Activated naive CD8-positive, alpha-beta T cell treated with anti-CD3 and anti-CD28 coated beads, Interleukin-2, amount 50 U/mL, for 16 hours (primary cell): ENCODE results near the gene OPHN1.
"Not testable (repeated sequence)": the region's sequence is repeated elsewhere in the genome, so short reads cannot be mapped to it uniquely, and the experiment has no call there.

Source experiments
- DNase-seq: peaks from one replicate; pipeline ENCODE4 v3.0.0-alpha.2; 2020; ENCODE audit warnings: low read depth, low spot score

The OPHN1 gene

DNA sequence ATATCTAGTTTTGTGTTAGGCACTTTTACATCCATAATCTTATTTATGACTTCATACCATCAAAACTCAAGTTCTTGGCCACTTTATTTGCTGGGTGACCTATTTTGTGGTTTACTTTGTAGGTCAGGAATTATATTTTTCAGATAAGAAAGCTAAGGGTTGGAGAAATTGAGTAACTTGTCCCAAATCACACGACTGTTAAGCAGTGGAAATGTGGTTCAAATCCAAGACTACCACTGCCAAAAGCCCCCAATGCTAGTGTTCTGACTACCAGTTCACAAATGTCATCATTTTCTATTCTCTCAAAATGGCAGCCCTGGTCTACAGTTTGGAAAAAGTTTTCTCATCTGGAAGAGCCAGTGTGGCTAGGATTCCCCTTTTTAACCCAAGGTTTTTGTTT, 74.6 kb downstream of the OPHN1 start:
- DNase-seq, result no peak

DNA sequence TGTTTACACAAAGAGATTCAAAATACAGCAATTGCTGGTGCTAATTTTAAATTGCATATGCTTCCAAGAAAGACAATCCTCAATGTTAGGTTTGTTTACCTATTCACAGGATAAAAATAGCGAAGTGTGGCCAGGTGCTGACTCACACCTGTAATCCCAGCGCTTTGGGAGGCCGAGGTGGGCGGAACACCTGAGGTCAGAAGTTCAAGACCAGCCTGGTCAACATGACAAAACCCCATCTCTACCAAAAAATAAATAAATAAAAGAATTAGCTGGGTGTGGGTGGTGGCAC, 77.7 kb downstream of the OPHN1 start:
- no peak for DNase-seq

DNA sequence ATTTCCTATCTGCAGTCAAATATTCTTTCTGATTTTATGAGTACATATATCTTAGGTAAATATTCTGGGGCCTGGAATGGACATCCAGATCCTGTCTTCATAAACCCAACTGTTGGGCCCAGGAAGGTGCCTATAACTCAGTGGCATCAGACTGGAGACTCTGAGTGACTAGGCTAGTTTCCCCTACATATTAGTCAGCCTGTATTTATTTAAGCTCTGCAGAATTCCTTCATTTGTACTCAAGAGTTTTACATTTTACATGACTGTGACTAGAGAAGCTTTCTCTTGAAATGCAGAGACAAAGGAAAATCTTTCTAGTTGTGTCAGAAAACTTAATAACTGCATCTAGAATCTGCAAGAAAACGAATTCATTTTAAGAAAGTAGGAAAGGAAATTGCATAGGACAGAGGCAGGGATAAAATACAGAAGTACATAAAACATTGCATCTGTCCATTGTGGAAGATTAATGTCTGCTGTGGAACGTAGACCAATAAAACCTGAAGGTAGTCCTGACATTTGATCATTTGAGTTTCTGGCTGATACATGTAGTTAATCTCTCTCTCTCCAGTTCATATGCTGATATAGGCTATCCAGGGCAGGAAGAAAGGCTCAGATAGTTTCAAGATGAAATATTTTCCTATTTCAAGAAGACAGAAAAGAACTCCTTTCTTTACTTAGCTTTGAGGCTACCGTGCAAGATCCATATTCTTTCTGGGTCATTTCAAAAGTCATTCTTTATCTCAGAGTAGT, 78.2 kb downstream of the OPHN1 start:
- no peak for DNase-seq

DNA sequence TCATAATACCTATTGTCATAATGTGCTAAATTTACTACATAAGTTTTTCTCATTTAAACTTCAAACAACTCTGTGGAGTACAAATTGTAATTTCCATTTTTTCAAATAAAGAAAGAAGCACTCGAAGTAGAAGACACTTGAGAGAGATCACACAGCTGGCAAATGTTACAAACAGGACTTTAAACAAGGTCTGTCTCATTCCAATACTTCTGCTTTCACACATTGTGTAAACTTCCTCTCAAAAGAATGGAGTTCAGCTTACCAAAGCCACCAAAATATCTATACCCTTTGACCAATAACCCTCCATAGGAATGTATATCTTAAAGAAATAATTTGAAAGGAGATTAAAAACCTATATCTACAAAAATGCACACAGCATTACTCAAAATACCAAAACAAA, 88.3 kb downstream of the OPHN1 start:
- DNase-seq, result no peak

DNA sequence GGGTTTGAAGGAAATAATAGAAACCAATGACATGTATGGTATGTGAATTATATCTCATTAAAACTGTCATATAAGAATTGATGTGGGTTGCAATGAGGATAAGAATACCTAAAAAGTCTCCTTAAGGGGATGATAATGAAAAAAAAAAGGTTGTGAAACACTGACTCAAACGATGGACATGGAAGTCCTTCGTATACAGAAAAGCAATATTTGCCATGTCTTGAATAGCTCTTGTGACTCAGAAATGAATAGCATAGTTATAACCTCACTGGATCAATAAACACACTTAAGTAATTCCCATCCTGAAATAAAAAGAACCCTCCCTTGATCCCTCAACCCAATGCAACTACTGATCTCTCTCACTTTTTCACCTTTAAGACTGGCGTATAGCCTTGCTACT, 89.7 kb downstream of the OPHN1 start:
- DNase-seq, result no peak

DNA sequence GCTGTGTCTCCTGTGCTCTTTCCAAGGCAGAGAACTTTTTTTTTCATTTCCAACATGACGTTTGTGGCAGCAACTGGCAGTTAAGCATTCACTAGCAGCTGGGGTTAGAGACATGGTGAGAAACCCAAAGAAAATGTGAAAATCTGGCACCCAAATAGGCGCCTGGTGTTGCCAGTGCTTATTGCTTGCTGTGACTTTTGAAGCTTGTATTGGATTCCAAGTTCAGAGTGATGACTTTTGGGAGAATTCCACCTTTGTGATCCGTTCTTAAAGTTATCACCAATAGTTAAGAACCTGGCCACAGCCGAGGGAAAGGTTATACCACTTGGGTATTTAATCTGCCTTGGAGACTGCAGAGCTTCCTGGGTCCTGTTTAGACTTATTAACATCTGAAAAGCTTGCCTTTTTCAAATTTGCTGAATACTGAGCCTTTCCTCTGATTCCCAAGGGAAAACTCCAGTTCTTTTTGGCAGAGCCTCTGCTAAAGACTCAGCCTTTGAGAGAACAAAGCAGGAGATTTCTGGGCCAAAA, 101.0 kb downstream of the OPHN1 start:
- DNase-seq, result no peak

DNA sequence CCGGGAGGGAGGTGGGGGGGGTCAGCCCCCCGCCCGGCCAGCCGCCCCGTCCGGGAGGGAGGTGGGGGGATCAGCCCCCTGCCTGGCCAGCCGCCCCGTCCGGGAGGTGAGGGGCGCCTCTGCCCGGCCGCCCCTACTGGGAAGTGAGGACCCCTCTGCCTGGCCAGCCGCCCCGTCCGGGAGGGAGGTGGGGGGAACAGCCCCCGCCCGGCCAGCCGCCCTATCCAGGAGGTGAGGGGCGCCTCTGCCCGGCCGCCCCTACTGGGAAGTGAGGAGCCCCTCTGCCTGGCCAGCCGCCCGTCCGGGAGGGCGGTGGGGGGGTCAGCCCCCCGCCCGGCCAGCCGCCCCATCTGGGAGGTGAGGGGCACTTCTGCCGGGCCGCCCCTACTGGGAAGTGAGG, 106.5 kb downstream of the OPHN1 start:
- DNase-seq, result not testable (repeated sequence)

DNA sequence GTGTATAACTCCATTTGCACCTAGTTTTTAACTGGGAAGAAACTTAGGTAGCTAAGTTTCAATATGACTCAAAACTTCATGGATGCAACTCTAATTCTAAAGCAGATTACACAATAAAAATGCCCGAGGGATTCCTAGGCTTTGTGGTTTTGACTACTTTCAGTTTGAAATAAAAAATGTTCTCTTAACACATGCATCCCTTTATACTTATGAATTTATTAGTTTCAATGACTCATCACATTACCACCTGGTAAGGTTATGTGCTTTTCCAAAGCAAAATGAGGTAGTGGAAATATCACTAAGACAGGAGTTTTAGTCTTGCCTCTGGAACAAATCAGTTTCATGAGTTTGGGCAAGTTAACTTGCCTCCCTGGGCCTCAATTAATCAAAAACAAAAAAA, 125.5 kb downstream of the OPHN1 start:
- DNase-seq, result no peak

DNA sequence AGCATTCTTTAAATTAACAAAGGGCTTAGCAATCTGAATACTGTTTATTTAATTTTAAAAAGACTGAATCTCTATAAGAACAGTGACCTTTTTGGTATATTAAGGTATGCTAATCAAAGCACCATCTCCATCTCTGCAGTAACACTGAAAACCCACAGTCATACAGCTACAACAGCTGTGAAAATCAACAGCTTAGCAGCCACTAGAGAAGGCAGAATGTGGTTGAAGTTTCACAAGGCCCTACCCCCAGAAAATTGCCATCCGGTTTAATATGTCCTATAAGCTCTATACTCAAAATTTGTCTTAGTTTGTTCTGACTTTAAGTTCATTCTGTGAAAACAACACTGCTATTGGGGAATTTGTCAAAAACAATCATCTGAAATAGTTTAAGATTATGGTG, 128.7 kb downstream of the OPHN1 start:
- no peak for DNase-seq

DNA sequence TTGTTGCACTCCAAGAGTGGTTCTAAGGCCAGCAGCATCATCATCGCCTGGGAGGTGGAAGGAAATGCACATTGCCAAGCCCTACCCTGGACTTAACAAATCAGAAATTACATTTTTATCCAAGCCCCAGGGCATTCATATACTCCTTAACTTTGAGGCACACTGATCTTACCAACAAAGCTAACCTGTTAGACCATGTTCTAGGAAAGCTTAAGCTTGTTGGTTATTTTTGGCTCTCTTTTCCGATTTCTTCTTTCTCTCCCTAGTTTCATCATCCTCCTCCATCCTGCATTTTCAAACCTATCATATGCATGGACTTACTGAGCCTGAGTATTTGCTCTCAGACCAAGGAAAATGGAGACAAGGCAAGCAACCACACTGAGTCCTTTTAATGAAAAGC, 133.4 kb downstream of the OPHN1 start:
- no peak for DNase-seq

DNA sequence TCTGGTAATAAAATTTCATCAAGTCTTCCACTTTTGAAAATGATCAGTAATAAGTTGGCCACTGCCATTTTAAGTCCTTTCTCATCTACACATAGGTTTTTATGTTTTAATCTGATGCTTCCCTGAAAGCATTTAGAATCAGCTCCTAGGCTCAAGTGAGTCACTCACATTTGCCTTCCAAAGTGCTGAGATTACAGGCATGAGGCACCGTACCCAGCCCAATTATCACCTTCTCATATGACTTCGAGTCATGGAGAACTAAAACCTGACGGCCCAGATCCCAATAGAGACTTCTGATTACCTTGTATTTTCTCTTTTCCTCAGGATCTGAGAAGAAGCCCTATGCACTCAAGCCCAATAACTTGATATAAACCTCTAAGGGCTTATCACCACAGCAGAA, 140.8 kb downstream of the OPHN1 start:
- no peak for DNase-seq

DNA sequence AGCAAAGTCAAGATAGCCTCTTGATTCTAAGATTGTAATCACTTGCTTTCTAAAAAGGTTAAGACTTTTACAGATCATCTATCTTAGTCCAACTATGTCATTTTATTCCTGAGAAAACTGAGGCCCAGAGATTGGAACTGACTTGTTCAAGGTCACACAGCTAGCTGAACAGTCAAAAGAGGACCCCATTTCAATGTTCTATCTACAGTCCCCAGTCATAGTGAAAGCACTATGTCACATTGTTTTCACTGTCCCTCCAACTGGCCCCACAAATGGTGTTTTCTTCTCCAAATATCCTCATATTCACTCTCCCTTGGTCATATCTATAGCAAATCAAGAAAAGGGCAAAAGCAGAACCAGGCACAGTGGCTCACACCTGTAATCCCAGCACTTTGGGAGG, 145.2 kb downstream of the OPHN1 start:
- no peak for DNase-seq

DNA sequence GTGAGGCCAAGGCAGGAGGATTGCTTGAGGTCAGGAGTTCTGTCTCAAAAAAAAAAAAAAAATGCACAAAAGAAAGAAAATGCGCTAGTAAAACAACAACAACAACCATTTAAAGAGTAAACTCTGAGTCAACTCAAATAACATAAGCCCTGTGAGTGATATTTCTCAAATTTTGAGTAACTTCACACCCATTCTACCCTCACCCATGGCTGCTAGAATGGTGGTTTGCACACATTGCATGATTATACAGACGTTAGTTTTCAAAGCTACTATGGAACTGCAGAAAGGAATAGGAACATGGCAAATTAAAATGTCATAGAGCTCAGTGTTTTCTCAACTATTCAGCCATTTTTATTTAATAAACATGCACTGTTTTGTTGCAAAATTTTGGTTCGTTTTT, 145.9 kb downstream of the OPHN1 start:
- no peak for DNase-seq

DNA sequence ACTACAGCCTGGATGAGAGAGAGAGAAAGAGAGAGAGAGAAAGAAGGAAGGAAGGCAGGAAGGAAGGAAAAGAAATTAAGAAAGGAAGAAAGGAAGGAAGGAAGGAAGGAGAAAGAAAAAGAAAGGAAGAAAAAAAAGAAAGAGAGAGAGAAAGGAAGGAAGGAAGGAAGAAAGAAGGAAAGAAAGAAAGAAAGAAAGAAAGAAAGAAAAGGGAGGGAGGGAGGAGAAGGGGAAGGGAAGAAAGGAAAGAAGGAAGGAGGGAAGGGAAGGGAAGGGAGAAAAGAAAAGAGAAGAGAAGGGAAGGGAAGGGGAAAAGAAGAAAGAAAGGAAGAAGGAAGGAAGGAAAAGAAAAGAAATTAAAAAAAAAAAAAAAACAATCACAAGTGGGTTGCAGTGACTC, 146.3 kb downstream of the OPHN1 start:
- DNase-seq, result no peak

DNA sequence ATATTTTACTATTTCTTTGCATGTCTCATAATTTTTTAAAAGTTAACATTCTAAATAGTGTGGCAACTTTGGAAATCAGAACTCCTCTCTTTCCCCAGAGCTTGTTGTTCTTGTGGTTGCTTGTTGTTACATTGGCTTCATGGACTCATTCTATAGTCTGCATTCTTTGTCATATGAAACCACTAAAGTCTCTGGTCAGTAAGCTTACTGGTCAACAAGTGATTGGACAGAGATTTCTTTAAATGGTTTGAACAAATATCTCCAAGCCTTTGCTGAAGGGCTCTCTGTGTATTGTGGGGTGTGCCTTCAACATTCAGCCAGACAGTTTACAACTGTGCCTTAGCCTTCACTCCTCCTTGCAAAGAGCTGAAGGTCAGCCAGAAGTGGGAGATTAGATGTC, 147.2 kb downstream of the OPHN1 start:
- DNase-seq, result no peak

DNA sequence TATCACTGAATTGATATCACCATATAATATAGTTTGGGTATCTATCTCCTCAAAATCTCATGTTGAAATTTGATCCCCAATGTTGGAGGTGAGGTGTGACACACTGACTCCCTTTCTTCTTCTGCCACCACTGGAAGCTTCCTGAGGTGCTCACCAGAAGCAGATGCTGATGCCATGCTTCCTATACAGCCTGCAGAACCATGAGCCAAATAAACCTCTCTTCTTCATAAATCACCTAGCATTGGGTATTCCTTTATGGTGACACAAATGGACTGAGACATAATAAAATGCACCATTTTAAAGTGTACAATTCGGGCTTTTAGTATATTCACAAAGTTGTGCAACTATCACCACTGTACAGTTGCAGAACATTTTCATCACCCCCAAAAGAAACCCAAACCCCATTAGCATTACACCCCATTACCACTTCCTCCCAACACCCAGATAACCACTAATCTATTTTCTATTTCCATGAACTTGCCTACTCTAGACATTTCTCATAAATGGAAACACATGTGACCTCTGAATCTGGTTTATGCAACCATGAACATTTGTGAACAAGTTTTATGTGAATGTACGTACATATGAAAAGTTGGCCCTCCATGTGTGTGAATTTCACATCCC, 148.9 kb downstream of the OPHN1 start:
- DNase-seq, result no peak

DNA sequence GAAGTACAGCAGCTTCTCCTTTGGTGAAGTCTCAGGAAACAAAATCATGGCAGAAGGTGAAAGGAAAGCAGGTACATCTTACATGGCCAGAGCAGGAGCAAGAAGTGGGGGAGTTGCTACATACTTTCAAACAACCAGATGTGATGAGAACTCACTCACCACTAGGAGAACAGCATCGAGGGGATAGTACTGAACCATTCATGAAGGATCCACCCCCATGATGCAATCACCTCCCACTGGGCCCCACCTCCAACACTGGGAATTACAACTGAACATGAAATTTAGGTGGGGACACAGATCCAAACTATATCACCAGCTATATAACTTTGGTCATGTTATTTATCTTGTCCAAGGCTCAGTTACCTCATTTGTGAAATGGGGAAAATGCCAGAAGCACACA, 159.4 kb downstream of the OPHN1 start:
- no peak for DNase-seq

DNA sequence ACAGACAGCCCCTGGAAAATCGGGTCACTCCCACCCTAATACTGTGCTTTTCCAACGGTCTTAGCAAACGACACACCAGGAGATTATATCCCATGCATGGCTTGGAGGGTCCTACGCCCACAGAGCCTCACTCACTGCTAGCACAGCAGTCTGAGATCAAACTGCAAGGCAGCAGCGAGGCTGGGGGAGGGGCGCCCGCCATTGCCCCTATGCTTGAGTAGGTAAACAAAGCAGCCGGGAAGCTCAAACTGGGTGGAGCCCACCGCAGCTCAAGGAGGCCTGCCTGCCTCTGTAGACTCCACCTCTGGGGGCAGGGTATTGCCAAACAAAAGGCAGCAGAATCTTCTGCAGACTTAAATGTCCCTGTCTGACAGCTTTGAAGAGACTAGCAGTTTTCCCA, 168.5 kb downstream of the OPHN1 start:
- not testable (repeated sequence) for DNase-seq

DNA sequence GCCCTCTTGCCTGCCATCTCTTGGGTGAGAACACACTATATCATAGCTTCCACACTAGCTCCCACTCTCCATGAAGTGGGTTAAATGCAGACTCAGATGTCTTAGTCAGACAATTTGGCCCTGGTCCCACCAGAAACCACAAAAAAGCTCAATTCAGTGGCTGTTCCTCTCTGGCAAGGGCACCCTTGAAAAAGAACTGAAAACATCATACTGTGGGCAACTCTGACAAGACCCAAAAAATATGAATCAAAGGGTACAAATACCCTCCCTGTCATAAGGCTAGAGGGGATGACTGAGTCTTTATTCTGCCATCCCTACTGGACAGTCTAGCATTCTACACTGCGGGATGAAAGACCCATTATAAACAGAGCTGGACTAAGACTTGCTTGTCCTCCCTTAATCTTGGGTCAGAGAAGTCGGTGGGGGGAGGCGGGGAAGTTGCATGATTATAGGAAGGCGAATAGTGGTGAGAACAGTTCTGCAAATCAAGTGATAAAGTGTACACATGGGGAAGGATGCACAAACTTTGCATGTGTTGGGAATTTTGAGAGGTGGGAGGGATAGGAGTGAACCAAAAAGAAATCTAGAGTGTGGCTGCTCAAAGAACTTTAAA, 172.1 kb downstream of the OPHN1 start:
- no peak for DNase-seq

DNA sequence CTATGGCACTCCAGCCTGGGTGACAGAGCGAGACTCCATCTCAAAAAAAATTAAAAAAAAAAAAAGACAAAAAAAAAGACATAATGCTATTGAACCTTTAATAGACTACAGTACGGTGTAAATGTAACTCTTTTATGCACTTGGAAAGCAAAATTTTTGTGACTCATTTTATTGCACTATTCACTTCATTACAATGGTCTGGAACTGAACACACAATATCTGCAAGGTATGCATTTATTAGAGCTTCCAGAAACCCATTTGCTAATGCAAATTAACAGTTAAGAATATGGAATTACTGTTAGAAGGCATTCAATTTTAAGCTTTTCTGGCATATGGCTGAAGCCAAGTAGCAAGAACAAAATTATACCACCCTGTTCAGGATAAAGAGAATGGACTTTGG, 176.3 kb downstream of the OPHN1 start:
- no peak for DNase-seq

DNA sequence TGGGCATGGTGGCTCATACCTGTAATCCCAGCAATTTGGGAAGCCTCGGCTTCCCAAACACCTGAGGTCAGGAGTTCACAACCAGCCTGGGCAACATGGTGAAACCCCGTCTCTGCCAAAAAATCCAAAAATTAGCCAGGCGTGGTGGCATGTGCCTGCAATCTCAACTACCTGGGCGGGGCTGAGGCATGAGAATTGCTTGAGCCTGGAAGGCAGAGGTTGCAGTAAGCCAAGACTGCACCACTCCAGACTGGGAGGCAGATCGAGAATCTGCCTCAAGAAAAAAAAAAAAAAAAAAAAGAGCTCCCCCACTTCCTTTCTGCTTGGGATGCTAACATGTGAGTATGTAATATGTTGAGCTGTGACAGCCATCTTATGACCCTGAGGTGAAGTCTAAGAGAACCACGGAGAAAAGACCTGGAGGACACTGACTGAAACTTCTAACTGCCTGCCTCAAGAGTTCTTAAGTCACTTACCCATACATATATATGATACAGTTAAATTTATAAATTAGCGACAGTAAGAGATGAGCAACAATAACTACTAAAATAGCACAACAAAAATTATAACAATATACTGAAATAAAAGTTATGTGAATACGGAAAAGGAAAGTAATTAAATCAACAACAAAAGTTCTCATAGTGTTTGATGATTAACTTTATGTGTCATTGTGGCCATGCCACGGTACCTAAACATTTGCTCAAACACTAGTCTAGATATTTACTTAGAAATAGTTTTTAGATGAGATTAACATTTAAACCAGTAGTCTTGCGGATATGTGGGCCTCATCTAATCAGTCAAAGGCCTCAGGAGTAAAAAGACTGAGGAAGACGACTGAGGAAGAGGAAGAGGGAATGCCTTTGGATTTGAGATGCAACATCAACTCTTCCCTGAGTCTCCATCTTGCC, 178.3 kb downstream of the OPHN1 start:
- no peak for DNase-seq

DNA sequence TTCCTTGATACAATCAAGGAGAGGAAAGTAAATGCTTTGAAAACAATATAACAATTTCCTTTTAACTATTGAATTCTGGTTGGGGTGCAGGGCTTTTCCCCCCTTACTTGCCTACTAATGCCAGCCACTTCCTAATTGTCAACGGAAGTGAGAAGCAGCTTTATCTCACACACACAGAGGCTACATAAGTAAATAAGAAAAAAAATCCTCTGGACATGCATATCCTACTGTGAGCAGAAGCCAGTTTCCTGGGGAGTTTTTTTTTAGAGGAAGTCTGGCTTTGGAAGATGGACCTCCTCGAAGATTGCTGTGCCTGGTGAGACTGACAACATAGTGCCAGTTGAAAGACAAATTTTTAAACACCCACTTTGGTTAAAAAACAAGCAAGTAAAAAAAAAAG, 180.6 kb downstream of the OPHN1 start:
- no peak for DNase-seq
